Measurements from ENCODE around the gene CCDC86. TPM values are rescaled to one million over a fixed set of nuclear protein-coding genes. Genes with fewer than 3 reads are reported as not detected.

Gene CCDC86
- total and polyA plus RNA-seq, 3 donors from 2014 or later = 60.7 to 134 (median 64.7) TPM

DNA sequence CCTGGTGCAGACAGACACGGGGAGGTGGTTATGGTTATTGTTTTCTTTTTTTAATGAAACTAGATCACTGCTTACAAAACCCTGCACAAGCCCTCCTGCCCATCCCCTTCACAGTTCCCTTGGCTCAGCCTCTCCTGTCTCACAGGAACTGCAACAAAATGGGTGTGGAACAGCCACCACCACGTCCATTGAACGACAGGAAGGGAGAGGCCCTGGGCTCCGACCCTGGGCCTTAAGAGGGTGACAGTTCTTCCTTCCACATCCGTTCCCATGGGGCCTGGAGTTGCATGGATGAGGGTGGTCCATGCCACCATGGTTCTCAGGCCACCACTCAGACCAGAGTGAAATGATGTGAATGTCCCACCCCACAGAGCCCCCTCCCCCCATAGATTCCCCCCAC lies 48.8 kb downstream of the CCDC86 start:
- WGBS, 2 donors = 48 to 58% methylated on average over 5 of the region's 5 CpGs
- Histone ChIP-seq H3K4me1 (no peaks in the 10 kb centered on the region), H3K27ac (no peak overlapping the region), H3K4me3 (no peak overlapping the region), H3K36me3 (ENCODE audit: low read depth, missing control alignments) (no peaks in the 10 kb centered on the region), H3K27me3 (no peaks in the 10 kb centered on the region), H3K9me3 (no peaks in the 10 kb centered on the region)
- DNase-seq = no peak
- TF ChIP-seq, protein P1, sequence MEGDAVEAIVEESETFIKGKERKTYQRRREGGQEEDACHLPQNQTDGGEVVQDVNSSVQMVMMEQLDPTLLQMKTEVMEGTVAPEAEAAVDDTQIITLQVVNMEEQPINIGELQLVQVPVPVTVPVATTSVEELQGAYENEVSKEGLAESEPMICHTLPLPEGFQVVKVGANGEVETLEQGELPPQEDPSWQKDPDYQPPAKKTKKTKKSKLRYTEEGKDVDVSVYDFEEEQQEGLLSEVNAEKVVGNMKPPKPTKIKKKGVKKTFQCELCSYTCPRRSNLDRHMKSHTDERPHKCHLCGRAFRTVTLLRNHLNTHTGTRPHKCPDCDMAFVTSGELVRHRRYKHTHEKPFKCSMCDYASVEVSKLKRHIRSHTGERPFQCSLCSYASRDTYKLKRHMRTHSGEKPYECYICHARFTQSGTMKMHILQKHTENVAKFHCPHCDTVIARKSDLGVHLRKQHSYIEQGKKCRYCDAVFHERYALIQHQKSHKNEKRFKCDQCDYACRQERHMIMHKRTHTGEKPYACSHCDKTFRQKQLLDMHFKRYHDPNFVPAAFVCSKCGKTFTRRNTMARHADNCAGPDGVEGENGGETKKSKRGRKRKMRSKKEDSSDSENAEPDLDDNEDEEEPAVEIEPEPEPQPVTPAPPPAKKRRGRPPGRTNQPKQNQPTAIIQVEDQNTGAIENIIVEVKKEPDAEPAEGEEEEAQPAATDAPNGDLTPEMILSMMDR (IDR thresholded peaks at IDR 0.05) = no peak
- no peak for TF ChIP-seq POLR2A (IDR thresholded peaks at IDR 0.05)
- intact Hi-C loops (cut with DNase I; ENCODE audit: low total_unique reads) = no loop called here

DNA sequence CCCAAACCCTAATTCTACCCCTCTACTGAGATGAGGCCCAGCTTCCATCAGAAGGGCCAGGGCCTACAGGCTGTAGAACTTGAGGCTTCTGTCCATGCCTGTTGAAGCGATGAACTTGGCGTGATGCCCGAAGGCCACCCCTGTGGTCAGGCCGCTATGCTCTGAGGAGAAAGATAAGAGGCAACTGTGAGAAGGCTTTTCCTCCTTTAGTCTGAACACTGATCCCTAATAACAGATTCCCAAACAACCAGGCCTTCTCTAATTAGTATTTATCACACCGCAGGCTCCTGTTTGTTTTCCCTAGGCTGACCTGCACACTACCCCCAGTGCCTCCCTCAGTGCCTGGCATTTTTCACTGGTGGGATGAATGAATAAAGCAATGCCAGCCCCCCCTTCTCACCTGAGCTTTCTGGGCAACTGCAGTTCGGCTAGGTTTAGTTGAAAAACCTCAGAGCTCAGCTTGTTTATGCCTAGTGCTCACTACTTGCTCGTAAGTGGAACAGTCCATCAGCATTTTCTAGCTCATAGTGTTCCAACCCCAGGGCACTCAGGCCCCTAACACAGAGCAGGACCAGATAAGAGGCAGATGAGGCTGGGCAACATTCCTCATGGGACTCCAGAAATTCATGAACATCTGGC lies 49.3 kb downstream of the CCDC86 start:
- Histone ChIP-seq H3K27me3 (no peaks in the 10 kb centered on the region), H3K4me1 (no peaks in the 10 kb centered on the region), H3K36me3 (ENCODE audit: low read depth, missing control alignments) (no peaks in the 10 kb centered on the region), H3K9me3 (no peaks in the 10 kb centered on the region), H3K4me3 (no peak overlapping the region), H3K27ac (peak overlapping the region; percentile 2 to 38)
- 56 to 71% methylated on average over 6 to 7 of the region's 7 CpGs for WGBS, 2 donors
- intact Hi-C loops (cut with DNase I; ENCODE audit: low total_unique reads) = no loop called here
- peak; percentile 72 for DNase-seq
- no peak for TF ChIP-seq POLR2A (IDR thresholded peaks at IDR 0.05)
- TF ChIP-seq, protein P1 (IDR thresholded peaks at IDR 0.05) = no peak

DNA sequence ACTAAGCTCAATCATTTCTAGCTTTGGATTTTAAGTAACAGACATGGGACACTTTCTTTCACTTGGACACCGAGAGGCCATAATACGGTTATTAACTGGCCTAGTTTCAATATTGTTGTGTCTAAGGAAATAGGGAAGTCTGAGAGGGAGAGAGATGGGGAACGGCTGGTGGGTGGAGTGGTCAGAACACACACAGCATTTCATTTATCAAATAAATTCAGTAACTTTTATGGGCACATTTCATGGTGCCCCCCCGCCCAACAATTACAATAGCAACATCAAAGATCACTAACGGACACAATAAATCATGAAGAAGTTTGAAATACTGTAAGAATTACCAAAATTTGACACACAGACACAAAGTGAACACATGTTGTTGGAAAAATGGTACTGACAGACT lies 53.8 kb downstream of the CCDC86 start:
- TF ChIP-seq POLR2A (IDR thresholded peaks at IDR 0.05) = no peak
- TF ChIP-seq, protein P1 (IDR thresholded peaks at IDR 0.05) = no peak
- no peak for DNase-seq
- intact Hi-C loops (cut with DNase I; ENCODE audit: low total_unique reads) = loop anchor here (5.0 kb wide), 1 partner anchor 58 kb away; no protein-coding TSS in a partner anchor
- H3K27me3 ChIP-seq = no peaks in the 10 kb centered on the region
- H3K36me3 ChIP-seq (ENCODE audit: low read depth, missing control alignments) = no peaks in the 10 kb centered on the region
- no peaks in the 10 kb centered on the region for H3K4me1 ChIP-seq
- H3K9me3 ChIP-seq = no peaks in the 10 kb centered on the region
- no peak overlapping the region for H3K27ac ChIP-seq
- no peak overlapping the region for H3K4me3 ChIP-seq
- WGBS, 2 donors = 83 to 88% methylated on average over 5 of the region's 5 CpGs

DNA sequence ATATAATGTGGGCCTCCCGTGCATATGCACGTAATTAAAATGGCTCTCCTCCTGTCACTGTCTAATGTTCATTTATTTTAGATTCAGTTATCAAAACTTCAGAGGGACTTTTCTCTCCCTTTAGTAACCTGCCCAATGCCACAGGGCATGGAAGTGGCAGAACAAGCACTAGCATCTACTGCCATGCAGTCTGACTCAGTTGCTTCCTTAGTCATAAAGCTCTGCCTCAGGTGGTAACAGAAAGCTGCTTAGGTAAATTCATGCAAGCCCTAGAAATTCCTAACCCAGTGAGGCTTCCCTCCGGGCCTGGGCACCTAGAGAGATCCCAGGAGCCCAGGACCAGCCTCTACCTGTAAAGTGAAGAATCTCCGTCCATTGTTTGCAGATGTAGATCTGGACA lies 55.6 kb downstream of the CCDC86 start:
- no peaks in the 10 kb centered on the region for H3K4me1 ChIP-seq
- no peak for DNase-seq
- no peaks in the 10 kb centered on the region for H3K9me3 ChIP-seq
- WGBS, 2 donors = 91 to 92% methylated on average over 4 of the region's 4 CpGs
- intact Hi-C loops (cut with DNase I; ENCODE audit: low total_unique reads) = loop anchor here (5.0 kb wide), 1 partner anchor 60 kb away; no protein-coding TSS in a partner anchor
- TF ChIP-seq, protein P1 (IDR thresholded peaks at IDR 0.05) = no peak
- no peak for TF ChIP-seq POLR2A (IDR thresholded peaks at IDR 0.05)
- H3K27me3 ChIP-seq = no peaks in the 10 kb centered on the region
- H3K4me3 ChIP-seq = no peak overlapping the region
- H3K36me3 ChIP-seq (ENCODE audit: low read depth, missing control alignments) = no peaks in the 10 kb centered on the region
- no peak overlapping the region for H3K27ac ChIP-seq
